ENCODE measurements around the gene TMC5.

- TF ChIP-seq POLR2A (IDR thresholded peaks at IDR 0.05) (no peak), CTCF (IDR thresholded peaks at IDR 0.05) (no peak)
These were observed 14.7 kb downstream of the TMC5 start for GRCh38 chr16:19432429-19432828.

Measured in thyroid gland (tissue), 4 donors.